ENCODE measurements around the gene LPA.
"Not testable (repeated sequence)": the region's sequence is repeated elsewhere in the genome, so short reads cannot be mapped to it uniquely, and the experiment has no call there.

- TF ChIP-seq CTCF (IDR thresholded peaks at IDR 0.05); STAT6 (CRISPR knock-in tag; conservative IDR thresholded peaks at IDR 0.05; ENCODE audit: low read depth): not testable (repeated sequence)
Observed at GRCh38 chr6:160676418-160676817, 12.3 kb upstream of the LPA start.
